Neural progenitor cell (in vitro differentiated cells): ENCODE results near the gene ITGAX. TPM values are rescaled to one million over a fixed set of nuclear protein-coding genes. Genes with fewer than 3 reads are reported as not detected.

Experiments used
- DNase-seq: peaks from one replicate; pipeline ENCODE4 v3.0.0-alpha.2; 2016; ENCODE audit warnings: low spot score
- H2AFZ ChIP-seq: fragments of 200-600 bp; sonication (generic); replicated peaks from 2 replicates; pipeline ENCODE4 v1.6.1; 2016; ENCODE audit warnings: antibody characterized with exemption
- H3F3A ChIP-seq: fragments of 200-600 bp; sonication (generic); 2 replicates; pipeline ENCODE4 v1.6.1; 2016; ENCODE audit warnings: antibody characterized with exemption, low read depth
- H3K27ac ChIP-seq: fragments of 200-600 bp; sonication (generic); 2 replicates; pipeline ENCODE4 v1.5.1; 2016; ENCODE audit warnings: mild to moderate bottlenecking
- H3K27me3 ChIP-seq: fragments of 200-600 bp; sonication (generic); 2 replicates; pipeline ENCODE4 v1.6.1; 2016; ENCODE audit warnings: mild to moderate bottlenecking, moderate library complexity
- H3K36me3 ChIP-seq: fragments of 200-600 bp; sonication (generic); 2 replicates; pipeline ENCODE4 v1.5.1; 2016
- H3K4me1 ChIP-seq: fragments of 200-600 bp; sonication (generic); 2 replicates; pipeline ENCODE4 v1.6.1; 2016; ENCODE audit warnings: mixed run types
- H3K4me2 ChIP-seq: fragments of 200-600 bp; sonication (generic); 2 replicates; pipeline ENCODE4 v1.6.1; 2016
- H3K4me3 ChIP-seq: fragments of 200-600 bp; sonication (generic); 2 replicates; pipeline ENCODE4 v1.5.1; 2016
- H3K79me2 ChIP-seq: fragments of 200-600 bp; sonication (generic); 2 replicates; pipeline ENCODE4 v1.6.1; 2016; ENCODE audit warnings: low read depth
- H3K9ac ChIP-seq: fragments of 200-600 bp; sonication (generic); 2 replicates; pipeline ENCODE4 v1.6.1; 2016
- H3K9me3 ChIP-seq: fragments of 200-600 bp; sonication (generic); 2 replicates; pipeline ENCODE4 v1.5.1; 2016; ENCODE audit warnings: low read depth
- H4K20me1 ChIP-seq: fragments of 200-600 bp; sonication (generic); 2 replicates; pipeline ENCODE4 v1.6.1; 2016; ENCODE audit warnings: low read depth
- H3K27ac Mint-ChIP-seq: 3 replicates; pipeline ENCODE4 v1.8.0; 2021; ENCODE audit warnings: mixed read lengths
- H3K27me3 Mint-ChIP-seq: 2 replicates; pipeline ENCODE4 v1.8.0; 2022; ENCODE audit warnings: low read depth, mild to moderate bottlenecking, inconsistent platforms, moderate library complexity, mixed read lengths; ENCODE audit not compliant: insufficient read depth
- H3K36me3 Mint-ChIP-seq: 3 replicates; pipeline ENCODE4 v1.8.0; 2021; ENCODE audit warnings: mixed read lengths
- H3K4me1 Mint-ChIP-seq: 3 replicates; pipeline ENCODE4 v1.8.0; 2021; ENCODE audit warnings: mixed read lengths
- H3K4me3 Mint-ChIP-seq: 3 replicates; pipeline ENCODE4 v1.8.0; 2021; ENCODE audit warnings: mild to moderate bottlenecking, moderate library complexity, mixed read lengths
- H3K9me3 Mint-ChIP-seq: 3 replicates; pipeline ENCODE4 v1.8.0; 2020; ENCODE audit warnings: mixed read lengths
- CTCF ChIP-seq: fragments of 200-600 bp; sonication (generic); IDR thresholded peaks from 2 replicates; pipeline ENCODE4 v1.5.1; 2017; ENCODE audit warnings: antibody characterized with exemption, mild to moderate bottlenecking
- EZH2 ChIP-seq: fragments of 200-600 bp; sonication (generic); IDR thresholded peaks from 2 replicates; pipeline ENCODE4 v1.6.1; 2017; ENCODE audit warnings: antibody characterized with exemption, mild to moderate bottlenecking, moderate library complexity
- EZH2phosphoT487 ChIP-seq: fragments of 200-600 bp; sonication (generic); IDR thresholded peaks from 2 replicates; pipeline ENCODE4 v1.6.1; 2017; ENCODE audit warnings: antibody characterized with exemption
- total RNA-seq: library from RNA; depleted of rRNA; stranded (reverse); fragments of >200 nt; gene quantifications from 2 replicates; pipeline ENCODE4 v1.2.3, GENCODE V29; 2015; ENCODE audit warnings: low replicate concordance

ITGAX gene
- total RNA-seq, 1 donor from 2014 or later, result not detected

- Histone ChIP-seq H3K27ac (no peak overlapping the region), H3F3A (no peaks in the 10 kb centered on the region), H2AFZ (no peak overlapping the region), H3K79me2 (no peaks in the 10 kb centered on the region), H3K36me3 (no peaks in the 10 kb centered on the region), H3K4me3 (no peak overlapping the region), H3K9me3 (no peaks in the 10 kb centered on the region), H3K4me1 (no peaks in the 10 kb centered on the region), H3K9ac (no peak overlapping the region), H3K27me3 (no peaks in the 10 kb centered on the region), H3K4me2 (no peak overlapping the region), H4K20me1 (no peaks in the 10 kb centered on the region)
- no peak for TF ChIP-seq EZH2phosphoT487
- no peak for TF ChIP-seq CTCF
- TF ChIP-seq EZH2, result no peak
- no peaks in the 10 kb centered on the region for H3K27me3 Mint-ChIP-seq
- no peak overlapping the region for H3K27ac Mint-ChIP-seq
- DNase-seq, result no peak
- no peaks in the 10 kb centered on the region for H3K36me3 Mint-ChIP-seq
- H3K9me3 Mint-ChIP-seq, result no peaks in the 10 kb centered on the region
- H3K4me3 Mint-ChIP-seq, result no peak overlapping the region
- peaks cover 9% of the 10 kb centered on the region for H3K4me1 Mint-ChIP-seq
Measured at GRCh38 chr16:31388535-31388934, 33.6 kb downstream of the ITGAX start.

DNA sequence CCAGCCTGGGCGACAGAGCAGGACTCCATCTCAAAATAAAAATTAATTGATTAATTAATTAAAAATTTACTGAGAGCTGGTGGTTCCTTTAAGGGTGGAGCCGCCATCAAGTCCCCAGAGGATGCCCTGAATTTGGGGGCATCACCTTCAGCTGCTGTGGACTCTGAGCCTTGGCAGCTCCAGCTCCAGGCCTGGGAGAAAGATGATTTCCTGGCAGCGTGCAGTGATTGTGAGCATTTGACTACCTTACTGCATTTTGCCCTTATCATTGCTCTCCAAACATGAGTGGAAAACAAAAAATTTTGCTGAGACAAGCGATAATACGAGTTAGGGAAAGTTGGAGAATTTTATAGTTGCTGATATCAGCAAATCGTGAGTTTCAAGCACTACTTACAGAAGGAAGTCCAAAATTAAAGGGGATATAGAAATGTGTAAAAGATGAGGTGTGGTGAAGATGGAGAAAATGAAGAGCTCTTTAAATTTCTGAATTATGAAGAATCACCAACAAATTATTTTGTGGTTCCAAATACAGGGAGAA is 35.6 kb downstream of the ITGAX start:
- Histone ChIP-seq H3F3A (no peaks in the 10 kb centered on the region), H3K4me1 (no peaks in the 10 kb centered on the region), H2AFZ (no peak overlapping the region), H3K27me3 (no peaks in the 10 kb centered on the region), H3K4me3 (no peak overlapping the region), H4K20me1 (no peaks in the 10 kb centered on the region), H3K36me3 (no peaks in the 10 kb centered on the region), H3K79me2 (no peaks in the 10 kb centered on the region), H3K27ac (no peak overlapping the region), H3K9ac (no peak overlapping the region), H3K4me2 (no peak overlapping the region), H3K9me3 (no peaks in the 10 kb centered on the region)
- no peak for DNase-seq
- Mint-ChIP-seq H3K36me3 (no peaks in the 10 kb centered on the region), H3K27me3 (peaks cover 5% of the 10 kb centered on the region), H3K27ac (no peak overlapping the region), H3K4me3 (no peak overlapping the region), H3K4me1 (peaks cover 9% of the 10 kb centered on the region), H3K9me3 (no peaks in the 10 kb centered on the region)
- TF ChIP-seq EZH2phosphoT487 (no peak), EZH2 (no peak), CTCF (no peak)

GRCh38 chr16:31393056-31393455 is 38.1 kb downstream of the ITGAX start, which contains the start of gene ITGAD:
Gene ITGAD (plus strand): TSS chr16:31393335. CDS start chr16:31393361, 26 bp downstream.
- Histone ChIP-seq H3K27me3 (no peaks in the 10 kb centered on the region), H4K20me1 (no peaks in the 10 kb centered on the region), H3K27ac (no peak within 1 kb of the TSS), H3K9me3 (no peaks in the 10 kb centered on the region), H2AFZ (no peak within 1 kb of the TSS), H3K4me3 (no peak within 1 kb of the TSS), H3F3A (no peaks in the 10 kb centered on the region), H3K9ac (no peak within 1 kb of the TSS), H3K4me1 (no peaks in the 10 kb centered on the region), H3K4me2 (no peak within 1 kb of the TSS), H3K36me3 (no peaks in the 10 kb centered on the region), H3K79me2 (no peaks in the 10 kb centered on the region)
- Mint-ChIP-seq H3K27me3 (peaks cover 5% of the 10 kb centered on the region), H3K27ac (no peak within 1 kb of the TSS), H3K4me3 (no peak within 1 kb of the TSS), H3K9me3 (no peaks in the 10 kb centered on the region), H3K4me1 (no peaks in the 10 kb centered on the region), H3K36me3 (no peaks in the 10 kb centered on the region)
- no peak for TF ChIP-seq EZH2
- no peak for TF ChIP-seq CTCF
- no peak for TF ChIP-seq EZH2phosphoT487
- no peak for DNase-seq
